Progenitor cell of endocrine pancreas (in vitro differentiated cells): ENCODE results near the gene SLC30A1. TPM values are rescaled to one million over a fixed set of nuclear protein-coding genes. Genes with fewer than 3 reads are reported as not detected.

ENCODE experiments used
- DNase-seq: peaks from one replicate; pipeline ENCODE4 v3.0.0; 2021; ENCODE audit warnings: low spot score; ENCODE audit not compliant: unreplicated experiment
- H3K27ac Mint-ChIP-seq: 2 replicates; pipeline ENCODE4 v1.8.0; 2021; ENCODE audit warnings: mild to moderate bottlenecking, moderate library complexity, mixed read lengths
- H3K27me3 Mint-ChIP-seq: 2 replicates; pipeline ENCODE4 v1.8.0; 2021; ENCODE audit warnings: mixed read lengths
- H3K36me3 Mint-ChIP-seq: 2 replicates; pipeline ENCODE4 v1.8.0; 2022; ENCODE audit warnings: mixed read lengths; ENCODE audit not compliant: insufficient read depth
- H3K4me1 Mint-ChIP-seq: 2 replicates; pipeline ENCODE4 v1.8.0; 2021; ENCODE audit warnings: low read depth, mixed read lengths
- H3K4me3 Mint-ChIP-seq: 2 replicates; pipeline ENCODE4 v1.8.0; 2021; ENCODE audit warnings: low read depth, mild to moderate bottlenecking, moderate library complexity, mixed read lengths
- H3K9me3 Mint-ChIP-seq: 2 replicates; pipeline ENCODE4 v1.8.0; 2021; ENCODE audit warnings: low read depth, mixed read lengths
- total RNA-seq: library from RNA; stranded (reverse); gene quantifications from 2 replicates; pipeline ENCODE4 v1.2.1, GENCODE V29; 2021
- TF ChIP-seq, protein P1 (sequence below): fragments of 200-600 bp; sonication (generic); IDR thresholded peaks from one replicate; pipeline ENCODE4 v1.5.0; 2021; ENCODE audit warnings: antibody characterized with exemption, mild to moderate bottlenecking; ENCODE audit not compliant: unreplicated experiment

SLC30A1 gene
- total RNA-seq, 1 donor from 2014 or later = 9.3 TPM

DNA sequence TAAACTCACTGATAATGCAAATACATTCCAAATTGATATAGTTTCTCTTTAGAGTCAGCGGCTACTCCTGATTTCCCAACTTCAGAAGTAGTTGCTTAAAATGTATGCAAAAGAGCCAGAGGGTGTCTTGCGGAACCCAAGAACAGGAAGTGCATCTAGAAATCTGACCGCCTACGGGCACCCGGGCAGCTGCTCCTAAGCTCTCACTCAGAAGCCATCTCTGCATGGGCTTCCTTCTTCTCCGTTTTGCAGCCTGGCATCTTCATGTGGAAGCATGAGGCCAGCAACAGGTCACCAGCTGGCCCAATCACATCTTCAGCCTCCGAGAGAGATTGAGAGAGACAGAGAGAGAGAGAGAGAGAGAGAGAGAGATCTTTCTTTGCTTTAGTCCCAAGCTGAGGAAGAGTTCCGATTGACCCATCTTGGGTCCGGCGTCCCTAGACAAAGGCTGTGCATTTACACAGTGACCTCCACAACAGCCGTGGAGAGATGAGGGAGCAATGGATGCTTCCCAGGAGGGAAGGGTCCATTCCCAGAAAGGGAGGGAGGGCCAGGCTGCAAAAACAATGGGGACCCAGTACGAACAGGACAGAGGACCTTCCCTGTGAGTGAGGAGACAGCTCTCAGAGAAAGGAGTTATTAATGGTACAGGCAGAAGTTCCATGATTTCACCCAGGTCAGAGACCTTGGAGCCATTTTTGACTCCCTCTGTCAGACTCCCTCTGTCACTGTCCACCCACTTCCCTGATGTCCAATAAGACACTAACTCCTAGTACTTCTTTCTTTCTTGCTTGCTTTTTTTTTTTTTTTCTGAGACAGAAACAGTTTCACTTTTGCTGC is 28.2 kb upstream of the SLC30A1 start:
- peaks cover 18% of the 10 kb centered on the region for H3K4me1 Mint-ChIP-seq

DNA sequence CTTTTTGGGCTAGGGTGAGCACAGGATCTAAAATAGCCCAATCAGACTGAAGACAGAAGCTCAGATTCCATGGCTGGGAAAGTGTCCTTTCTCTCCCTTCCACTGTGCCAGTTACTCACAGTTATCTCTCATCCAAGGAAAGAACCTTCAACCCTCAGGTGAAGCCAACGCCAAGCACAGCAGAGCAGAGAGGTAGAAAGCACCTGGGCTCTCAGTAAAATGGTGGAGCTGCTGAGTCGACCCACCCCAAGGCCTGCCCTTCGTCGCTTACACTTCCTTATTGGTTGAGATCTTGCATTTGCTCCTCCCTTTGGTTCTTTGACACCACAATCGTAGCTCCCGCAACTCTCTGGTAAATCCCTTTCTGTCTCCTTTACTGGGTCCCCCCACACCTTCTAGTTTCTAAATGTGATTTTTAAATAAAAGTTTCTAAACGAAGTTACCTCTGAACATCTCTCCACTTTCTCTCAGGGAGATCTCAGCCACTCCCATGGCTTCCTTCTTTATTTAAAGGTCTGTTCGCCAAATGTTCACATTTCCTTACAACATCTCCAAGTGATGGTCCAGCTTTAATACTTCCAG is 27.5 kb upstream of the SLC30A1 start:
- Mint-ChIP-seq H3K4me1 (peaks cover 18% of the 10 kb centered on the region), H3K36me3 (no peaks in the 10 kb centered on the region), H3K27ac (no peak overlapping the region), H3K9me3 (no peaks in the 10 kb centered on the region), H3K4me3 (no peak overlapping the region), H3K27me3 (peaks cover 17% of the 10 kb centered on the region)
- TF ChIP-seq, protein P1, sequence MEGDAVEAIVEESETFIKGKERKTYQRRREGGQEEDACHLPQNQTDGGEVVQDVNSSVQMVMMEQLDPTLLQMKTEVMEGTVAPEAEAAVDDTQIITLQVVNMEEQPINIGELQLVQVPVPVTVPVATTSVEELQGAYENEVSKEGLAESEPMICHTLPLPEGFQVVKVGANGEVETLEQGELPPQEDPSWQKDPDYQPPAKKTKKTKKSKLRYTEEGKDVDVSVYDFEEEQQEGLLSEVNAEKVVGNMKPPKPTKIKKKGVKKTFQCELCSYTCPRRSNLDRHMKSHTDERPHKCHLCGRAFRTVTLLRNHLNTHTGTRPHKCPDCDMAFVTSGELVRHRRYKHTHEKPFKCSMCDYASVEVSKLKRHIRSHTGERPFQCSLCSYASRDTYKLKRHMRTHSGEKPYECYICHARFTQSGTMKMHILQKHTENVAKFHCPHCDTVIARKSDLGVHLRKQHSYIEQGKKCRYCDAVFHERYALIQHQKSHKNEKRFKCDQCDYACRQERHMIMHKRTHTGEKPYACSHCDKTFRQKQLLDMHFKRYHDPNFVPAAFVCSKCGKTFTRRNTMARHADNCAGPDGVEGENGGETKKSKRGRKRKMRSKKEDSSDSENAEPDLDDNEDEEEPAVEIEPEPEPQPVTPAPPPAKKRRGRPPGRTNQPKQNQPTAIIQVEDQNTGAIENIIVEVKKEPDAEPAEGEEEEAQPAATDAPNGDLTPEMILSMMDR = no peak
- DNase-seq = no peak

More for the DNA sequence above, 28.2 kb upstream of the SLC30A1 start:
- no peaks in the 10 kb centered on the region for H3K9me3 Mint-ChIP-seq
- H3K36me3 Mint-ChIP-seq = no peaks in the 10 kb centered on the region
- peaks cover 22% of the 10 kb centered on the region for H3K27me3 Mint-ChIP-seq
- DNase-seq = no peak
- TF ChIP-seq, protein P1 = no peak
- no peak overlapping the region for H3K4me3 Mint-ChIP-seq
- no peak overlapping the region for H3K27ac Mint-ChIP-seq

DNA sequence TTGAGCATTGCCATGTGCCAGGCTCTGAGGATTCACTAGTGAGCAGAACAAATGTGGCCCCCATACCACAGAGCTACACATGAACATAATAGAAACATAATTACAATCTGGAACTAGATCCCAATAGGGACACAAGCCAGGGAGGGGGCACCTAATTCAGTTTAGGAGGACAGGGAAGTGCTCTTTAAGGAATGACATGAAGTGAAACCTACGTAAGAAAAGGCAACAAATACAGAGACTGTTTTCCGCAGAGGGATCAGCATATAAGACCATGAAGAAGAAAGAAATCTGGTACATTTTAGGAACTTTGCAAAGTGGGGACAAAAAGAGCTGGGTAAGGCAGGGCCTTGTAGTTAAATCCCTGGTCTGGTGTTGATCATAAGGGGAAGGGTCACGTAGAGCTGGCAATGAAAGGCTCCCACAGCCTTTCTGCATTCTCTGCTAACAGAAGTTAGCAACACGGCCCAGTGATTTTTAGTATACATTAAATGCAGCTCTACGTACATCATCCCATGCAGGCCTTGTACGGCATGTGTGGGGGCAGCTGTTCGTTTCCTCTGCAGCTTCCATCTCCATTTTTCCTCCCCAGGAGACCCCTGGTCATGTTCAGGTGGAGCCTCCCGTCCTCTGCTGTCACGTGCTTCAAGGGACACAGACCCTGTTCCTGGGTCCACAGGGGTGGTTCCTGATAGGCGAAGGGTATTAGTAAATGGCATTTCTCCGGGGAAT is 26.8 kb upstream of the SLC30A1 start:
- no peaks in the 10 kb centered on the region for H3K36me3 Mint-ChIP-seq
- peaks cover 17% of the 10 kb centered on the region for H3K27me3 Mint-ChIP-seq
- TF ChIP-seq, protein P1 = no peak
- DNase-seq = no peak
- no peaks in the 10 kb centered on the region for H3K9me3 Mint-ChIP-seq
- no peak overlapping the region for H3K4me3 Mint-ChIP-seq
- H3K4me1 Mint-ChIP-seq = peaks cover 18% of the 10 kb centered on the region
- no peak overlapping the region for H3K27ac Mint-ChIP-seq

DNA sequence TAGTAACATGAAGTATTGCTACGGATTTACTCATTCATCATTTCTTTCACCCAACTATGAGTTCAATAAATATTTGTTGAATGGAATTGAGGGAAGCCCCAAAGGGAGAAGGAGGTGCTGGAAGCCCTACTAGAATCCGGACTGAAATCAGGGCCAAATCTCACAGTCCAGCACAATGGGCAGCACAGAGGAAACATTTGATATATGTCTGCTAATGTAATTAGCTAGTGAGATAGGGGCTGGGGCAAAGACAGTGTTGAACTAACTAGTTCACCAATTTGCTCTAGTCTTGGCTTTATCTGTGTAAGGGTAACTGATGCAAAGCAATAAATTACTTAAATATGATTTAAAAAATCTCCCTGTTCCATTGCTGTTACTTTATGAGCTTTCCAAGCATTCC is 26.1 kb upstream of the SLC30A1 start:
- Mint-ChIP-seq H3K27ac (no peak overlapping the region), H3K4me3 (no peak overlapping the region), H3K4me1 (peaks cover 18% of the 10 kb centered on the region), H3K9me3 (no peaks in the 10 kb centered on the region), H3K36me3 (no peaks in the 10 kb centered on the region), H3K27me3 (peaks cover 17% of the 10 kb centered on the region)
- no peak for DNase-seq
- TF ChIP-seq, protein P1 = no peak

DNA sequence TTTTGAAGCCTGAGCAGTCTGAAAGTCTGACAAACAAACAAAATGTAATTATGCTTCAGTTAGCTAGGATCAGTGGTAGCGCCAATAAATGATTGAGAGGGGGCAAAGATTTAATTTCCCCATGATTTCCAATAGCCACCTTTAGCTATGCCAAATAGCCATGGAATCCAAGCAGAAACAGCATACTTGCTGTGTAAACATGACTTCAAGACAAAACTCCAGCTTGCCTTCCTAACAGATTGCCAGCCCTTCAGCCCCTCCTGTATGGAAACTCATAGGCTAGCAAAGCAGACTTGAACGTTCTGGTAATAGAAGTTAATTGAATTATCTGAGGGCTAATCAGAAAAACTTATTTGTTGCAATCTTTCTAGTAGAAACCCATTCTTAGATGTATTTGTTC is 25.6 kb upstream of the SLC30A1 start:
- Mint-ChIP-seq H3K27me3 (peaks cover 14% of the 10 kb centered on the region), H3K4me1 (peaks cover 18% of the 10 kb centered on the region), H3K4me3 (no peak overlapping the region), H3K27ac (no peak overlapping the region), H3K36me3 (no peaks in the 10 kb centered on the region), H3K9me3 (no peaks in the 10 kb centered on the region)
- TF ChIP-seq, protein P1 = no peak
- DNase-seq = no peak
